ENCODE measurements around the gene FAM50B.

FAM50B gene

GRCh38 chr6:3811191-3811590, 38.0 kb upstream of the FAM50B start:
- no peaks in the 10 kb centered on the region for H3K9me3 ChIP-seq (ENCODE audit: insufficient read depth, low read length)

DNA sequence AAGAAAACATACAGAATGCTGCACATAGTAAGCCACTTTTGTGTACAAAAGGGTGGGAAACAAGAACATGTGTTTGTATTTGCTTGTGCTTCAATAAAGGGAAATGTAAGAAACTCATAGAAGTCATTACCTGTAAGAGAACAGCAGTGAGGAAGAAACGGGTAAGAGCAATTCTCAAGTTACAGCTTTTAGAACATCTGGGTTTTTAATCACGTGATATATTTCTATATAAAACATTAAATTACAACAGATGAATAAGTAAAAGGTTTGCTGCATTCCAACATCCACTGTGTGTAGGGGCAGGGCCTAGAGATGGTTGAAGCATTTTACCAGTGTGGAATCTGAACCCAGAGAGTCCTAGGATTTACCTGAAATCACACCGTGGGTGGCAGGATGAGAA, 36.6 kb upstream of the FAM50B start:
- no peaks in the 10 kb centered on the region for H3K79me2 ChIP-seq (ENCODE audit: insufficient read depth, low read length)
- H4K20me1 ChIP-seq (ENCODE audit: low read depth, low read length), result no peaks in the 10 kb centered on the region
- H3K27me3 ChIP-seq (ENCODE audit: low read length), result no peaks in the 10 kb centered on the region
- H3K36me3 ChIP-seq (ENCODE audit: low read length), result no peaks in the 10 kb centered on the region
- no peak overlapping the region for H2AFZ ChIP-seq (ENCODE audit: low read depth, low read length, severe bottlenecking)
- no peaks in the 10 kb centered on the region for H3K9me3 ChIP-seq (ENCODE audit: insufficient read depth, low read length)
- no peaks in the 10 kb centered on the region for H3K9me2 ChIP-seq (replicated peaks; ENCODE audit: insufficient read depth, low read length)
- no peak overlapping the region for H3K4me3 ChIP-seq (ENCODE audit: insufficient read depth, low read length, poor library complexity, severe bottlenecking)
- no peak overlapping the region for H3K4me2 ChIP-seq (ENCODE audit: low read depth, low read length, poor library complexity, severe bottlenecking)
- H3F3A ChIP-seq (ENCODE audit: insufficient read depth), result no peaks in the 10 kb centered on the region
- H3K9ac ChIP-seq (ENCODE audit: low read length), result no peak overlapping the region
- H3K27ac ChIP-seq (ENCODE audit: low read depth, low read length), result no peak overlapping the region
- TF ChIP-seq CTCF (IDR thresholded peaks at IDR 0.05; ENCODE audit: insufficient read depth, low read length, poor library complexity, severe bottlenecking) (no peak), EZH2phosphoT487 (conservative IDR thresholded peaks at IDR 0.05; ENCODE audit: low read length) (no peak)

More at GRCh38 chr6:3811191-3811590, 38.0 kb upstream of the FAM50B start:
- Histone ChIP-seq H3K9ac (ENCODE audit: low read length) (no peak overlapping the region), H3F3A (ENCODE audit: insufficient read depth) (no peaks in the 10 kb centered on the region), H3K9me2 (replicated peaks; ENCODE audit: insufficient read depth, low read length) (no peaks in the 10 kb centered on the region), H4K20me1 (ENCODE audit: low read depth, low read length) (no peaks in the 10 kb centered on the region), H3K27me3 (ENCODE audit: low read length) (no peaks in the 10 kb centered on the region), H2AFZ (ENCODE audit: low read depth, low read length, severe bottlenecking) (no peak overlapping the region), H3K36me3 (ENCODE audit: low read length) (no peaks in the 10 kb centered on the region), H3K27ac (ENCODE audit: low read depth, low read length) (no peak overlapping the region), H3K79me2 (ENCODE audit: insufficient read depth, low read length) (no peaks in the 10 kb centered on the region), H3K4me2 (ENCODE audit: low read depth, low read length, poor library complexity, severe bottlenecking) (no peak overlapping the region), H3K4me3 (ENCODE audit: insufficient read depth, low read length, poor library complexity, severe bottlenecking) (no peak overlapping the region)
- TF ChIP-seq CTCF (IDR thresholded peaks at IDR 0.05; ENCODE audit: insufficient read depth, low read length, poor library complexity, severe bottlenecking), result no peak
- TF ChIP-seq EZH2phosphoT487 (conservative IDR thresholded peaks at IDR 0.05; ENCODE audit: low read length), result no peak

- Histone ChIP-seq H4K20me1 (ENCODE audit: low read depth, low read length) (no peaks in the 10 kb centered on the region), H3K9me3 (ENCODE audit: insufficient read depth, low read length) (no peaks in the 10 kb centered on the region), H3K27ac (ENCODE audit: low read depth, low read length) (no peak overlapping the region), H3K4me2 (ENCODE audit: low read depth, low read length, poor library complexity, severe bottlenecking) (no peak overlapping the region), H3K79me2 (ENCODE audit: insufficient read depth, low read length) (no peaks in the 10 kb centered on the region), H2AFZ (ENCODE audit: low read depth, low read length, severe bottlenecking) (no peak overlapping the region), H3K9me2 (replicated peaks; ENCODE audit: insufficient read depth, low read length) (no peaks in the 10 kb centered on the region), H3K9ac (ENCODE audit: low read length) (no peak overlapping the region), H3K27me3 (ENCODE audit: low read length) (no peaks in the 10 kb centered on the region), H3F3A (ENCODE audit: insufficient read depth) (no peaks in the 10 kb centered on the region), H3K36me3 (ENCODE audit: low read length) (no peaks in the 10 kb centered on the region), H3K4me3 (ENCODE audit: insufficient read depth, low read length, poor library complexity, severe bottlenecking) (no peak overlapping the region)
- TF ChIP-seq EZH2phosphoT487 (conservative IDR thresholded peaks at IDR 0.05; ENCODE audit: low read length) (no peak), CTCF (IDR thresholded peaks at IDR 0.05; ENCODE audit: insufficient read depth, low read length, poor library complexity, severe bottlenecking) (no peak)
These were observed 35.9 kb upstream of the FAM50B start for GRCh38 chr6:3813150-3813780.

Measured in SU-DHL-6 (cell line).